Activated T-helper 1 cell treated with anti-CD3 and anti-CD28 coated beads, Interleukin-12 subunit alpha, Interleukin-12 subunit beta, Interleukin-2, Interleukin-4 antibody, amounts not matched to agents 30 ng/mL and 10 ng/mL and 1 ng/mL, durations not matched to agents 14 hours and 24 hours and 36 hours (primary cell): ENCODE measurements around the gene PRKAR1A. TPM values are rescaled to one million over a fixed set of nuclear protein-coding genes. Genes with fewer than 3 reads are reported as not detected.

Experiments
- DNase-seq: peaks from one replicate; pipeline ENCODE4 v3.0.0; 2021; ENCODE audit warnings: low spot score
- H3K27ac Mint-ChIP-seq: one replicate; pipeline ENCODE4 v1.8.0; 2021; ENCODE audit warnings: mild to moderate bottlenecking, mixed read lengths
- H3K27me3 Mint-ChIP-seq: one replicate; pipeline ENCODE4 v1.8.0; 2022; ENCODE audit warnings: mild to moderate bottlenecking, moderate library complexity, mixed read lengths; ENCODE audit not compliant: insufficient read depth
- H3K36me3 Mint-ChIP-seq: one replicate; pipeline ENCODE4 v1.8.0; 2021; ENCODE audit warnings: low read depth, mixed read lengths
- H3K4me1 Mint-ChIP-seq: one replicate; pipeline ENCODE4 v1.8.0; 2021; ENCODE audit warnings: low read depth, mixed read lengths
- H3K4me3 Mint-ChIP-seq: one replicate; pipeline ENCODE4 v1.8.0; 2021; ENCODE audit warnings: mild to moderate bottlenecking, moderate library complexity, mixed read lengths
- H3K9me3 Mint-ChIP-seq: one replicate; pipeline ENCODE4 v1.8.0; 2021; ENCODE audit warnings: mixed read lengths
- intact Hi-C: fragments of 100-400 bp; cut with micrococcal nuclease; formaldehyde crosslinking; loops from one replicate; pipeline ENCODE4 v1.15.1; 2024
- total RNA-seq: library from RNA; stranded (reverse); gene quantifications from 2 replicates; pipeline ENCODE4 v1.2.3, GENCODE V29; 2022

Gene PRKAR1A
- total RNA-seq, 1 donor from 2014 or later = 209 TPM

DNA sequence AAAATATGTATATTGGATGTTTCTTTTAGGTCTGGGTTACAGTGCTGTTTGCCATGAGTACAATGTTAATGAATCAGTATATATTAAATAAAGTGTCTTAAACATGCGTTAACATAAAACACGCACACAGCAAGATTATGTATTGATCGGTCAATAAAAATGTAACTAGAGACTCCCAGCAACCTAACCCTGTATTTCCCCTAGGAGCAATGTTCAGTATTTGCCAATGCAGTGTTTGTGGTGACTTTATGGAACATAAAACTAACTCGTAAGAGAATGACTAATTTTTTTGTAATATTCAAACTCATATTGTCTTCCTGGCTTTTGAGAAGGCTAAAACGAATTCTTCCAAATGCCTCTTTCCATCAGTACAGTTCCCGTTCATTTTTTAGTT lies 22.5 kb downstream of the PRKAR1A start:
- intact Hi-C loops = loop anchor here (1.0 to 5.0 kb wide), 3 partner anchors 22 to 226 kb away; partner anchors contain the start of gene PRKAR1A
- H3K27me3 Mint-ChIP-seq = no peaks in the 10 kb centered on the region
- H3K36me3 Mint-ChIP-seq = peaks cover 44% of the 10 kb centered on the region
- no peak overlapping the region for H3K27ac Mint-ChIP-seq
- DNase-seq = no peak
- no peaks in the 10 kb centered on the region for H3K9me3 Mint-ChIP-seq
- no peak overlapping the region for H3K4me3 Mint-ChIP-seq
- peaks cover 15% of the 10 kb centered on the region for H3K4me1 Mint-ChIP-seq

DNA sequence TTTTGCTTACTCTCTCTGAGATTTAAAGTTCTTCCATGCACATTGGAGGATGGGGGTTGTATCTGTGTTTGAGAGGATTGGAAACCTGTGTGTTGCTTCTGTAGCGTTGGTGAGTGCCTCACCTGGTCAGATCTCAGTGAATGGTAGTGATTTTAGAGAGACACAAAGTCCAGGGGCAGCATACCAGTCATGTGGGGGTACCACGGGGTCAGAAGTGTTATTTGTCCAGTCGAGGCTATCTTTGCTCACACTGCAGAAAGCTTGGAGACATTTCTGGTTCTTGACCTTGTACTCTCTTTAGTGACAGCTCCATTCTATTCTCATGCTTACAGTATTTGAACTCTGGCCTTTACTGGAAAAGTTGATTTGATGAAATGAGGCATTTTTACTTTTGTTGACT lies 23.7 kb downstream of the PRKAR1A start:
- no peak overlapping the region for H3K27ac Mint-ChIP-seq

GRCh38 chr17:68539548-68540467 lies 27.6 kb downstream of the PRKAR1A start:
- no peak overlapping the region for H3K4me3 Mint-ChIP-seq
- H3K36me3 Mint-ChIP-seq = peaks cover 13% of the 10 kb centered on the region
- no peak overlapping the region for H3K27ac Mint-ChIP-seq
- DNase-seq = no peak
- intact Hi-C loops = no loop called here
- H3K27me3 Mint-ChIP-seq = no peaks in the 10 kb centered on the region
- H3K9me3 Mint-ChIP-seq = no peaks in the 10 kb centered on the region
- peaks cover 3% of the 10 kb centered on the region for H3K4me1 Mint-ChIP-seq

More for the DNA sequence above, 23.7 kb downstream of the PRKAR1A start:
- H3K27me3 Mint-ChIP-seq = no peaks in the 10 kb centered on the region
- no peaks in the 10 kb centered on the region for H3K9me3 Mint-ChIP-seq
- peaks cover 34% of the 10 kb centered on the region for H3K36me3 Mint-ChIP-seq
- no peak overlapping the region for H3K4me3 Mint-ChIP-seq
- H3K4me1 Mint-ChIP-seq = peaks cover 15% of the 10 kb centered on the region
- intact Hi-C loops = loop anchor here (2.0 kb wide), 1 partner anchor 23 kb away; the partner anchor contains the start of gene PRKAR1A
- no peak for DNase-seq

DNA sequence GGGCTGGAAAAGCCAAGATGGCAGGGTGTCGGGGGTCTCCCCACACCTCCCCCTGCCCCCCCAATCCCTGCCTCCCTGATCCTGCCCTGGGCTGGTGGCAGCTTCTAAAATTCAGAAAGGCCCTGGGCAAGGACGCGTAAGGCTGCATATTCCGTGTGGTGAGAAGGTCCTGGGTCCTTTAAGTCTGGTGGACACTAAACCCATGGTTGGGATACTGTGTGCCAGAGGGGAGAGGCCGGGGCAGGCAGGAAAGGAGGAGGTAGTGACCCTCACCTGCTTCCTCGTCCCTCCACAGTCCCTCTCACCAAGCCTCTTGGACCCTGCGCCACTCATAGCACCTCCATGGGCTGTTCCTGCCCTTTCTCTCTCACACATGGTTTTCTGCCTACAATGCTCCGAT lies 28.8 kb downstream of the PRKAR1A start:
- intact Hi-C loops = no loop called here
- Mint-ChIP-seq H3K9me3 (no peaks in the 10 kb centered on the region), H3K27me3 (no peaks in the 10 kb centered on the region), H3K4me1 (no peaks in the 10 kb centered on the region), H3K27ac (no peak overlapping the region), H3K4me3 (no peak overlapping the region), H3K36me3 (peaks cover 10% of the 10 kb centered on the region)
- no peak for DNase-seq

DNA sequence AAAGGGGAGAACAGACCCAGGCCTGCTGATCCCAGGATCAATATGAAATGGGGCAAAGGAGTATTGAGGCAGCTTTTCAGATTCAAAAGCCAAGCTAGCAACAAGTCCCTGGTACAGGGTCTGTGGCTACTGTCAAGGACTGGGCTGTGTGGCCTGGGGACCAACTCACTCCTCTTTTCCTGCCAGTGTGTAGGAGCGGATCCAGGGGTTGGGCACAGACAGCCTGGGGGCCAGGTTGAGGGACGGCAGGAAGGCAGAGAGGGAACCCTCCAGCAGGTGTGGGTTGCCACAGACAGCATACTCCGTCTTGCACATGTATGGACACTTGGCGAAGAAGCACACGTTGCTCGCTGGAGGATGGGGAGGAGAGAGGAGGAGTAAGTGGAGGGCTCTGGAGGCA lies 29.6 kb downstream of the PRKAR1A start:
- H3K36me3 Mint-ChIP-seq = peaks cover 7% of the 10 kb centered on the region
- intact Hi-C loops = no loop called here
- no peak overlapping the region for H3K27ac Mint-ChIP-seq
- no peaks in the 10 kb centered on the region for H3K9me3 Mint-ChIP-seq
- DNase-seq = no peak
- H3K4me1 Mint-ChIP-seq = no peaks in the 10 kb centered on the region
- no peaks in the 10 kb centered on the region for H3K27me3 Mint-ChIP-seq
- no peak overlapping the region for H3K4me3 Mint-ChIP-seq

DNA sequence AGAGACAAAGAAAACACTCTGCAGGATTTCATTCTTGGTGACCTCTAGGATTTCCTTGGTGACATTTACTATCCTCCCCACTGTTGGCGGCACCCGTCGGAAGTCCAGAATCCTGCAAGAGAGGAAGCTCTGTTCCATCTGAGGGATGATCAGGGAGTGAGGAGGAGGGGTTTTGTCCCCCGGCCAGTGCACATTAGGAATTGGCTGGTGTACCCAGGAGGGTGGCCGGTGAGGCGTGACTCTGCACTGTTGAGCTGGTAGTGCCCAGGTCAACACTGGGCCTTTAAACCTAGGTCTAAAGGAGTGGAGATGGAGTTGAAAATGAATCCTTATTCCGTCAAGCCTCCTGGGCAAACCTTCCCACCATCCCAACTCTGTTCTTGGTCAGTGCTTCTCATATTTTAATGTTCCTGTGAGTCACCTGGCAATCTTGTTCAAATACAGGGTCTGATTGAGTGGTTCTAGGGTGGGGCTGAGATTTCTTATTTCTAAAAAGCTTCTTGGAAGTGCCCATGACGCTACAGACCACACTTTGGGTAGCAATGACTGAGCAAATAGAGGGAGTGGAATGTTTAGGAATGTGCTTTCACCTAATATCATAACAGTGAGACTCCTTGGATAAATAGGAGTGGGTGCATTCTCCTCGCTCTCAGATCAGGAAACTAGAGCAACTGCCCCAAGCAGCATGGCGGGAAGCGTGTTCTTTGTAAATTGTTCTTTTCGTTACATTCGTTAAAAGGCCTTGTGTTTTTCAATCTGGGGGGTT lies 30.7 kb downstream of the PRKAR1A start:
- DNase-seq = no peak
- intact Hi-C loops = no loop called here
- no peaks in the 10 kb centered on the region for H3K27me3 Mint-ChIP-seq
- H3K36me3 Mint-ChIP-seq = peaks cover 5% of the 10 kb centered on the region
- no peaks in the 10 kb centered on the region for H3K9me3 Mint-ChIP-seq
- H3K27ac Mint-ChIP-seq = no peak overlapping the region
- H3K4me1 Mint-ChIP-seq = no peaks in the 10 kb centered on the region
- H3K4me3 Mint-ChIP-seq = no peak overlapping the region

- Mint-ChIP-seq H3K4me3 (no peak overlapping the region), H3K4me1 (no peaks in the 10 kb centered on the region), H3K36me3 (peaks cover 3% of the 10 kb centered on the region), H3K27me3 (no peaks in the 10 kb centered on the region), H3K27ac (no peak overlapping the region), H3K9me3 (no peaks in the 10 kb centered on the region)
- intact Hi-C loops = no loop called here
- no peak for DNase-seq
These were observed 32.1 kb downstream of the PRKAR1A start for GRCh38 chr17:68544111-68544915.

- Mint-ChIP-seq H3K36me3 (no peaks in the 10 kb centered on the region), H3K27ac (no peak overlapping the region), H3K4me1 (no peaks in the 10 kb centered on the region), H3K9me3 (no peaks in the 10 kb centered on the region), H3K27me3 (no peaks in the 10 kb centered on the region), H3K4me3 (no peak overlapping the region)
- no peak for DNase-seq
- intact Hi-C loops = no loop called here
These were observed 44.3 kb downstream of the PRKAR1A start for GRCh38 chr17:68556551-68556950.

DNA sequence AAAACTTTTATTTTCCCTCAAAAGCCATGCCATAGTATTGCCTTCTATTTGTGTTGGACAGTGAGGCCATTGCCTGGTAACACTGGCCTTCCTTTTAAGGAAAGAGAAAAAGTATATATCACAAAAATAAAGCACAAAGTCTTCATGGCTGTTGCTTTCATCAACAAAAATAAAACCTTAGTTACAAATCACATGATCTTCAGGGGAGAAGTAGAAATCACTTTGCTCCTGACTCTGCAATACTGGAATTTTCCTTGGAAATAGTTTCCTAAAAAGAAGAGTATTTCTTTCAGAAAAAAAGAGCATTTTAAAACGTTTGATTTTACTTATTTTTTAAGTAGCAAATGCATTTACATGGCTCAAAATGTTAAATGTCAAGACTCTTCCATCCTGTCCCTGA lies 47.1 kb downstream of the PRKAR1A start:
- no peak overlapping the region for H3K4me3 Mint-ChIP-seq
- H3K36me3 Mint-ChIP-seq = no peaks in the 10 kb centered on the region
- DNase-seq = no peak
- H3K27me3 Mint-ChIP-seq = no peaks in the 10 kb centered on the region
- no peak overlapping the region for H3K27ac Mint-ChIP-seq
- intact Hi-C loops = no loop called here
- no peaks in the 10 kb centered on the region for H3K9me3 Mint-ChIP-seq
- no peaks in the 10 kb centered on the region for H3K4me1 Mint-ChIP-seq

GRCh38 chr17:68560966-68561720 lies 48.9 kb downstream of the PRKAR1A start:
- H3K9me3 Mint-ChIP-seq = no peaks in the 10 kb centered on the region
- no peaks in the 10 kb centered on the region for H3K36me3 Mint-ChIP-seq
- no peak for DNase-seq
- no peak overlapping the region for H3K27ac Mint-ChIP-seq
- H3K4me1 Mint-ChIP-seq = no peaks in the 10 kb centered on the region
- intact Hi-C loops = no loop called here
- no peak overlapping the region for H3K4me3 Mint-ChIP-seq
- peaks cover 3% of the 10 kb centered on the region for H3K27me3 Mint-ChIP-seq

GRCh38 chr17:68562736-68563135 lies 50.5 kb downstream of the PRKAR1A start:
- DNase-seq = no peak
- Mint-ChIP-seq H3K4me3 (no peak overlapping the region), H3K9me3 (no peaks in the 10 kb centered on the region), H3K36me3 (no peaks in the 10 kb centered on the region), H3K27me3 (peaks cover 6% of the 10 kb centered on the region), H3K4me1 (no peaks in the 10 kb centered on the region), H3K27ac (no peak overlapping the region)
- intact Hi-C loops = no loop called here

- no peak for DNase-seq
- Mint-ChIP-seq H3K36me3 (no peaks in the 10 kb centered on the region), H3K9me3 (no peaks in the 10 kb centered on the region), H3K27ac (no peak overlapping the region), H3K27me3 (peaks cover 6% of the 10 kb centered on the region), H3K4me1 (no peaks in the 10 kb centered on the region), H3K4me3 (no peak overlapping the region)
- intact Hi-C loops = no loop called here
These were observed 52.3 kb downstream of the PRKAR1A start for GRCh38 chr17:68564415-68565111.
